ENCODE results near the gene ACTN4. TPM values are rescaled to one million over a fixed set of nuclear protein-coding genes. Genes with fewer than 3 reads are reported as not detected.

The ACTN4 gene
- polyA plus RNA-seq, 1 donor = 654 TPM

DNA sequence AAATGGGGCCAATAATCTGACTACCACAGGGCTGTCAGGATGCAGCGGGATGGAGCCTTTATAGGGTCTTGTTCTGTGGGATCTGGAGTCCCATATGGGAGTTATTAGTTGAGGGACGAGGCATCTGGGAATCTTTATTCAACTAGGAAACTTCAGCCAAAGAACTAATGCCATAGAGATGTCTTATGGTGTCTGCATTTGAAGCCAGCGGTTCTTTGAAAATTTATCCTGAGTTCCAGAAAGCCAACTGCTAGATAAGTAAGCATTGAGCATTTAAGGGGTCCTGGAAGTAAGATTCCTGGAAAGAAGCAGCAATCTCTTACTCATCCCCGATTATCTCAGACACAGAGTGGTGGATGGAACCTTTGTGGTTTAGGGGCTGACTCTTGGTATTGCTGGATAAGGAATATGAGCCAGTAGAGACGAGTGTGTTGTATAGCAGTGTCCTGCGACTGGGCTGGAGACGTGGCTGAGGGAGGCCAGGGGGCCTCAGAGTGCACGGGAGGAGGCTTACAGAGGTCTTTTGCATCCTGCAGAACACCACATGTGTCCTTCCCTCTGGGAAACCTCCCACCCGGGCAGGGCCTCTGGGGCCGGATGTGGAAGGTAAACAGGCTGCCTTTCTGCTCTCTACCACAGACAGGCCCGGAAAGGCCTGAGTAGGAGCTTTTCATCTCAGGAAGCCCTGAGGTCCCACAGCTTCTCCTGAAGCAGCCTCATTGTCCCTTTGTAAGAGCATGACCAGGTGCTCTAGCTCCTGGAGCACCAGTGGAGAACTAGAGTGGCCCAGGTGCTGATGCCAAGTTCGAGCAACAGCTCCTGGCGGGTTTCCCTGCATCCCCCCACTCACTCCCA is 28.8 kb downstream of the ACTN4 start:
- no peak for DNase-seq

DNA sequence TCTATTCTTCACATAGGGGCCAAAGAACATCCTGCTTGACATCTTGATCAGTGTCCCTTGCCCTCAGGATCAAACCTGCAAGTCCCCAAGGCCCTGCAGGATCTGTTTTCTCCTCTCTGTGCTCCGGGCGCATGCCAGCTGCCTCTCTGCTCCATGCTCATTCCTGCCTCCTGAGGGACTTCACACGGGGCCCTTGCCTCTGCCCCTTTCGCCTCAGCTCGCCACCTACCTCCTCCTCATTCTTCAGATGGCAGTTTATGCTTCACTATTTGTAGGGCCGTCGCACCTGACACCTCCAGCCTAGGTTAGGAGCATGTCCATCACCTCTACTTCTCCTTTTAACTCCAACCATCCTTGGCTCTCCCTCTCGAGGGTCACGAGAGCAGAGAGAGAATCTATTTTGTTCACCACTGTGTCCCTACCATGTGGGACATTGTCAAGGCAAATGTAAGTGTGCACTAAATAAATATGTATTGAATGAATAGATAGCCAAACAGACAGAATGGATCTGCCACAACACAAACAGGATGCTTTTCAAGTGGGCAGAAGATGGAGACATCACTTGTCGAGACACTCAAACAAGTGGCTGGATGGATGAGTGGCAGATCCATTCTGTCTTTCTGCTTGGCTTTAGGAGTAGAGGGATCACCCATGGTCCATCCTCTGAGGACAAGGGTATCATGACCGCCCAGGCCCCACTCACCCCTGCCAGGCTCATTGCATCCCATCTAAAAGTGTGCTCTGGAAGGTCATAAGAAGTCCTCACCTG is 29.6 kb downstream of the ACTN4 start:
- no peak for DNase-seq

DNA sequence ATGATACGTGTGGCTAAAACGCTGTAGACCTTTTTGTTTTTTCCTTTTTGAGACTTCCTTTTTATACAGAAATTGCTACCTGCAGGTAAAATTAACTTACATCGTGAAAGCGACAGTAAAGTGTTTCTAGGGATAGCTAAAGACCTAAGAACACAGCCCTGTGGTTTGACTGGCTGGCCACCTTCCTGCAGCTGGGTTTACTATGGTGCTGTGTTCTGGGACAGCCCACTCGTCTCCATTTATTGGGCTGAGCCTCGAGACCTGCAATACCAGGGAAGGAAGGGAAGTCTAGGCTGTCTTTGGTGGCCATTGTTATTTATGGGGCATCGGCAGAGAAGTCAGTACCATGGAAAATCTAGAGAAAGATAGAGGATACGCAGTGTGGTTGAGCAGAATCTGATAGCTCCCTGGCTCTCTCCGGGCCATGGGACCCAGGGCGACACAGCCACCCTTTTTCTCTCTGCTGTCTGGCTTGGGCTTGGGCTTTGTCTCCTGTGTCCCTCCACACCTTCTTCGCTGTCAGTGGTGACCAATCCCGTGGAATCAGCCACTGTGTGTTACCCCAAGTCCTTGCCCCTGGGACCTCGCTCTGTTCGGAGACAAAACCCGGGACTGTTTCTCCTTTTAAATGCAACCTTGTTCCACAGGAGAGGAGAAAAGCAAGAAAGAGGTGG is 30.9 kb downstream of the ACTN4 start:
- no peak for DNase-seq

DNA sequence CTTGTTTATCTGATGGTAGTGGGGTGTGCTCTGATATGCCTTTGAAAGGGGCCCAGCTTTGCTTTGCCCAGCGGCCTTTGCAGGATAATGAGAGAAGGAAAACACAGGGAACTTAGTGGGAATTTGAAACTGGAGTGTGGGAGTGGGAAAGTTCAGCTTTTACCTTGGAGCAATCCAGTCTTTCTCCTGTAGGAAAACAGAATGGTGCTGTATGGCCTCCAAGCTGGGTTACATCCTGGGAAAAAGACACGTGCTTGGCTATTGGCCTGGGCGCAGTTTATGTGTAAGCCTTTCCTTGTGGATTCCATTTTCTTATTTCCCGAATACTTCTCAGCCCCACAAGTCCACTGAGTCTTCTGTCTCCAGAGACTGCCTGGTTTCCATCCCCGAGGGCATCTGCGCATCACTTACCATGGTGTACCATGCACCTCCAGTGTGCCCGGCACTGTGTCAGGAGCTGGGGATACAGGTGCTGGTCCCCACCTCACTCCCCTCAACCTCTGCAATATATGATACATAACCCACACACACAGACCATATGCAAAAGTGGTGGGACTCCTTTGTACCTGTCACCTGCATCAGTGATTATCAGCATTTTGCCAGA is 31.5 kb downstream of the ACTN4 start:
- DNase-seq = no peak

DNA sequence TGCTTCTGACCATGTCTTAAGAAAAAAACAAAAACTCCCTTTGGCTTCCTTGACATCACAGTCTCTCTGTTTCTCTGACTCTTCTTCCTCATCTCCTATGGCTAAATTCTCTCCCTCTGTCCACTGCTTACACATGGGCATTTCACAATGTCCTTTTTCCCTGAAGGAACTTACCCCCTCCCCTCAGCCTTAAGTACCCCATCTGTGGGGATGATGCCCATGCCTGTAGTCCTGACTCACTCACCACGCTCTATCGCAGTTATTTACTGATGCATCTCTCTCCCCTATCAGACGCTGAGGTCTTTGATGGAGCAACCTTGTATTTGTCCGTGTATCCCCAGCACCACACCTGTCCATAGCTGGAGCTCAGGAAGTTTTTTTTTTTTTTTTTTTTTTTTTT is 32.4 kb downstream of the ACTN4 start:
- no peak for DNase-seq

DNA sequence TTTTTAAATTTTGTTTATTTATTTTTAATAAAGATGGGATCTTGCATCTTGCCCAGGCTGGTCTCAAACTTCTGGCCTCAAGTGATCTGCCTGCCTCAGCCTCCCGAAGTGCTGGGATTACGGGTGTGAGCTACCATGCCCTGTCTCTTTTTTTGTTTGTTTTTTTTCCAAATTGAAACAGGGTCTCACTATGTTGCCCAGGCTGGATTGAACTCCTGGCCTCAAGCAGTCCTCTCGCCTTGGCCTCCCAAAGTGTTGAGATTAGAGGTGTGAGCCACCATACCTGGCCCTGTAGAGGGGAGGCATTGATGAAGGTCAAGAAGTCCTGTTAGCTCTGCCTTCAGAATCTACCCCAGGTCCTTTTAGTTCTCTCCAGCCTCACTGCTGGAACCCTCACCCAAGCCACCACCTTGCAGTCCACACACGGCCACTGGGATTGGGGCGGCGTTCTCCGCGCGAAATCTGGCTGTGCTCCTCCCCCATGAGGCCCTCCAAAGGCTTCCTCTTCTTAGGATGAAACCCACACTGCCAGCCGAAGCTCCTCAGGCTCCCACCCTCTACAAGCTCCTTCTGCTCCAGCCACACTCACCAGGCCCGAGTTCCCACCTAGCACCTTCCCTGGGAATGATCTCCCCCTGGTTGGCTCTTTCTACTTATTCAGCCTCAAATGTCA is 34.9 kb downstream of the ACTN4 start:
- DNase-seq = no peak

DNA sequence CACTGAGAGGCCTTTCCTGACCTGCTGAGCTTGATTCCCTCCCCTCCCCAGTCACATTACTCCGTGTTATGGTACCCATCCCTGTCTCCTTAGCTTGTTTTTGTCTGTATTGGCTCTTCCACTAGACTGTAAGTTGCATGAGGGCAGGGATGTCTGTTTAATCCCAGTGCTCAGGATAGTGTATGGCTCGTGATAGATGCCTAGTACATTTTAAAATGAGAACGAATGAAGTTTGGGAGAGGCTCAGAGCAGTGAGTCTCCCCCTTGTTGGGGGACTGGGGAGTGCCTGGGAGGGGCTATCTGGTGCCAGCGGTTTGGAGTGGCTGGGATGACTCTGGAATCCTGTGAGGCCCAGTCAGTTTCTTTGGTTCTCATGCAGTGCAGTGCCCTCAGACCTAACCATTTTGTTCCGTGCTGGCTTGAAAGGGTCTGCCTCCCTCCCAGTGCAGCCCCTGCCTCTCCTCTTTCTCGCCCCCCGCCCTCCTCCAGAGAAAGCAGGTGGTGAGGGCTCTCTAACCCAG is 35.5 kb downstream of the ACTN4 start:
- DNase-seq = no peak

DNA sequence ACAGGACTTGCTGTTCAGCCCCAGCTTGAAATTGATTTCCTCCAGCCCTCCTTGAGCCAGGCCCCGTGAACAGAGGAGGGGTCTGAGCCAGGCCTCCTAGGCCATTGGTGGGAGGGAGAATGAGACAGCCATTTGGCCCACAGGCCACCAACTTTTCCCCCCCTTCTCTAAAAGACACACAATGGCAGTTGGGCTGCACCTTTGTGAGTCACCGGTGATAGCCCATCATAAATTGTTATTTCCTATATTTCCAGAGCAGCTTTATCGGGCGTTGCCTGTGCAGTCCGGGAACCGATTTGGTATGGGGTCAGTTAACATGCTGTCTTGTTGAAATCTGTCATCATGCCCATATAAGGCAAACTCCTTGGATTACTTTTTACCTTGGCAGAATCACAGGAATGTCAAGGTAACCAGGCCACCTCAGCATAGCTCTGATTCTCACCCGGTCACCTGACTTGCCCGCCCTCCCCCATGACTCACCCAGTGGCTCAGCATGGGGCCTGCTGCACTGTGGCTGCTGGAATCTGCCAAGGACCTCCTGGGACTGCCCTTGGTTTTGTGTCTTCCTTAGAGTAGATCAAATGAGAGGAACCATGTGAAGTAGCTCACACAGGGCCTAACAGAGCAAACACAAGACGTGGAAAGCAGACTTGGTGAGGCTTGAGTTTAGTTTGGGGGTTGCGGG is 36.1 kb downstream of the ACTN4 start:
- peak; percentile 74 for DNase-seq

DNA sequence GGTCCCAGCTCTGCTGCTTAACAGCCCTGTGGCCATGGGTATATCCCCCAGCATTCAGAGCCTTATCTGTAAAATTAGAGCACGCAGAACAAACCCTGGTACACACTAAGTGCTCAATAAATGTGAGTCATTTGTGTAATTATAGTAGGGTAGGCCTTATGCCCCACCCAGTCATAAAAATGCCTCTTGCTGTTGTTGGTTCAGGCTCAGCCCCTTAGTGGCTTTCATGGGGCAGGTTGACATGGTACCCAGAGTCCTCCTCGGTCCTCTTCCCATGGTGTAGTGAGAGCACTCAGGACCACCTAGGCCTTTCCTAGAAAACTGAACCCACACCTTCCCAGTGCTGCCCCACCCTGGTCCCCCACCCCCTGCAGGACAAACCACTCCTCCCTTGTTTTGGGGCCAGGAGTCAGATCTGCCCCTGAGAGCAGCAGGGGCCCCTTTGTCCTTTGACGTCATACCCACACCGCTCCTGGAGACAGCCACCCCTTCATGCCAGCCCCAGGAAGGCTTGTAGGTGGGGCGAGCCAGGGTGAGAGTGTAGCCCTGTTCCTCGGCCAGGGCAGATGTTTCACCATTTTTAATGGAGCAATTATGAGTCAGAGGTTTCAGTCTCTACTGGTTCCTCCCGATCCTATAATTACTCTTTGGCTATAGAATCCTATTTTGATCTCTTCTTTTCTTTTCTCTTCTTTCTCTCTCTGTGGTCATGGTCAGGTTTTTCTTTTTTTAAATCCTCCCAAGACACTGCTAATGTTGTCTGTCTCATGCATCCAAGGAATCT is 36.8 kb downstream of the ACTN4 start:
- DNase-seq = no peak

DNA sequence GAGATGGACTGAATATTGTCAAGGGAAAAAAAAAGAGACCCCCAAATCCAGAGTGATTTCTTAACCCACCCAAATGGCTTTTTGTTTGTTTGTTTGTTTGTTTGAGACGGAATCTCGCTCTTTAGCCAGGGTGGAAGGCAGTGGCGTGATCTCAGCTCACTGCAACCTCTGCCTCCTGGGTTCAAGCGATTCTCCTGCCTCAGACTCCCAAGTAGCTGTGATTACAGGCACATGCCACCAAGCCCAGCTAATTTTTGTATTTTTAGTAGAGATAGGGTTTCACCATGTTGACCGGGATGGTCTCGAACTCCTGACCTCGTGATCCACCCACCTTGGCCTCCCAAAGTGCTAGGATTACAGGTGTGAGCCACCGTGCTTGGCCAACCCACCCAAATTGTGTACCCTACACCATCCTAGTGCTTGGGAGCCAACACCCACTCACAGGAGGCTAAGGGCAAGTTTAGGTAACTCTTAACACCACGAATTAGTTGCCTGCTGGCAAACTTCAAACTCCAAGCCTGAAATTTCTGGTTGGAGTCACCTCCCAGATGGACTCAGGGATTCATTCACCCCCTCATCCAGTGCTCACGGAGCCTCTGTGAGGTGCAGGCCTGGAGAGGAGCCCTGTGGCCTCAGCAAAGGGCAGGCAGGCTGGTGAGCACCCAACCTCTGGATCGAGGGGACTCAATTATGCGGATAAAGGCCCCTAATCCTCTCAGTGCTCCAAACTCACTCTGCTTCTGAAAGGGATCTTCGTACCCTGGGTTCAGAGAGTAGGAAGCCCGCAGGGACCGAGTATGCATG is 37.6 kb downstream of the ACTN4 start:
- DNase-seq = no peak

DNA sequence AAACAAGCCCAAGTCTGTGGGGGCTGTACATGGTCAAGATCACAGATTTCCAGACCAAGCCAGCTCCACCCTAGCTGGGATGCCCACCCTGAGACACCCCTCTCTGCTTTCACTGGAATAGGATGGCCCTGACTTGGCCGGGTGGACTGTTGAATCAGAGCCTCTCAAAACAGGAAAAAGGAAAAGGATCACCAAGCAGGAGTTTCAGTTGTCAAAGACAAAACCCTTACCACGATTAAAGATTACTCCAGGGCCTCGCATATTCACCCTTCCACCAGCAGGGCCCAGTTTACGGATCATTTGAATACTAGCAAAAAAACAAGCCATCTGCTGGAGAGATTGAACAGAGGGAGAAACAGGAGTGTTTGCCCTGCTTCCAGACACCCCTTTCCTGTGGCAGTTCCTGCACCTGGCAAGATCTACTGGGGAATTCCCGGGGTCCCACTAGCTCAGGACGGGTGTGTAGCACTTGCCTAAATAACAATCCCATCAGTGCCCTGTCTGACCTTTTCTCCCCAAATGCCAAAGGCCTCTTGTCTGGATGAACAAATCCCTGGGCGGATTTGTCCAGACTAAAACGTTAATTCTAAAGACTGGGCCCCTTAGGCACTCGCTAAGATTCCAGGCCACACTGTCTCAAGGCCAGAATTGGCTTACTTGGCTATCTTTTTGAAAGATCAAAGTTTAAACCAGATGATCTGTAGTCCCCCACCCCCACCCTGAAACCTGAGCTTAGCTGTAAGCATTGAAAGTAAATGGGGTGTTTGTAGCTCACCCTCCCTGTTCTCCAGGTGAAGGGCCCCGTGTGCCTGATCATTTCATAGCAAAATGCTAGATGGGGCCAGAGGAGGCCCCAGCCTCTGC is 38.4 kb downstream of the ACTN4 start:
- no peak for DNase-seq

DNA sequence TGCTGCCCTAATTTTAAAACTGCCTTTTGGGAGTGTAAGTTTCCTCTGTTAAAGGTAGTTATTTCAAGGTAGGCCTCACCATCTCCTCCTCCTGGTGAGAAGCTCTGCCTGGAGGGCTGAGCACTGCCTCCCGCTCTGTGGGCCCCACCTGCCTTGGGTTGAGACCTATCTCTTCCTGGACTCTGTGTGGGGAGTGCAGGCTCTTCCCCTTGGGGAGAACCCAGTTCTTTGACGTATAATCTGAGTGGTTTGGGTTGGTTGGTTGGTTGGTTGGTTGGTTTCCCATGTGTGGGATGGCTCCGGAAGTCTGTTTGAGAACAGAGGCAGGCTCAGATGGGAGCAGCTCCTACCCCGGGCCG is 39.1 kb downstream of the ACTN4 start:
- no peak for DNase-seq

DNA sequence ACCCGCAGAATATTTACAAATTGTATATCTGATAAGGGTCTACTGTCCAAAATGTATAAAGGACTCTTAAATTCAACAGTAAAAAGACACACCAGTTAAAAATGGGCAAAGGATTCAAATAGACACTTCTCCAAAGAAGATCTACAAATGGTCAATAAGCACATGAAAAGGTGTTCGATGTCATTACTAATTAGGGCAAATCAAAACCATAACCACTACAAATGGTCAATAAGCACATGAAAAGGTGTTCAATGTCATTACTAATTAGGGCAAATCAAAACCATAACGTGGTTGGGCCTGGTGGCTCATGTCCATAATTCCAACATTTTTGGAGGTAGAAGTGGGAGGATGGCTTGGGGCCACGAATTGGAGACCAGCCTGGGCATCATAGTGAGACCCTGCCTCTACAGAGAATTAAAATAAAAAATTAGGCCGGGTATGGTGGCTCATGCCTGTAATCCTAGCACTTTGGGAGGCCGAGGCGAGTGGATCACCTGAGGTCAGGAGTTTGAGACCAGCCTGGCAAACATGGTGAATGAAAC is 40.5 kb downstream of the ACTN4 start:
- DNase-seq = no peak

DNA sequence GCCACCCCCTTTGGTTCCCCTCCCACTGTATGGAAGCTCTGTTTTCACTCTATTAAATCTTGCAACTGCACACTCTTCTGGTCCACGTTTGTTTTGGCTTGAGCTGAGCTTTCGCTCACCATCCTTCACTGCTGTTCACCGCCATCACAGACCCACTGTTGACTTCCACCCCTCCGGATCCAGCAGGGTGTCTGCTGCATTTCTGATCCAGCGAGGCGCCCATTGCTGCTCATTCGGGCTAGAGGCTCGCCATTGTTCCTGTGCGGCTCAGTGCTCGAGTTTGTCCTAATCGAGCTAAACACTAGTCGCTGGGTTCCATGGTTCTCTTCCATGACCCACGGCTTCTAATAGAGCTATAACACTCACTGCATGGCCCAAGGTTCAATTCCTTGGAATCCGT is 42.7 kb downstream of the ACTN4 start:
- no peak for DNase-seq

DNA sequence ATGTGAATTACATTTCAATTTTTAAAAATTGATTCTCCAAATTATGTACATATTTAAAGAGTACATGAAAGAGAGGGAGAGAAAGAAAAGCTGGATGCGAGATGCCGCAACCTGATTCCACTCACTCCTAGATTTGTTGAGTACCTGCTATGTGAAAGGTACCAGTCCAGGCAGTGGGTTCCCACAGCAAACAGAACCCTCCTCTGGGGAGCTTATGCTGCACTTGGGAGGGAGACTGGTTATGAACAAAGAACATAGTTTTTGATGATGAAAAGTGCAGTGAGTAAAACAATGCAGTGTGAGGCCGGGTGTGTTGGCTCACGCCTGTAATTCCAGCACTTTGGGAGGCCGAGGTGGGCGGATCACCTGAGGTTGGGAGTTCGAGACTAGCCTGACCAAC is 43.4 kb downstream of the ACTN4 start:
- DNase-seq = no peak

DNA sequence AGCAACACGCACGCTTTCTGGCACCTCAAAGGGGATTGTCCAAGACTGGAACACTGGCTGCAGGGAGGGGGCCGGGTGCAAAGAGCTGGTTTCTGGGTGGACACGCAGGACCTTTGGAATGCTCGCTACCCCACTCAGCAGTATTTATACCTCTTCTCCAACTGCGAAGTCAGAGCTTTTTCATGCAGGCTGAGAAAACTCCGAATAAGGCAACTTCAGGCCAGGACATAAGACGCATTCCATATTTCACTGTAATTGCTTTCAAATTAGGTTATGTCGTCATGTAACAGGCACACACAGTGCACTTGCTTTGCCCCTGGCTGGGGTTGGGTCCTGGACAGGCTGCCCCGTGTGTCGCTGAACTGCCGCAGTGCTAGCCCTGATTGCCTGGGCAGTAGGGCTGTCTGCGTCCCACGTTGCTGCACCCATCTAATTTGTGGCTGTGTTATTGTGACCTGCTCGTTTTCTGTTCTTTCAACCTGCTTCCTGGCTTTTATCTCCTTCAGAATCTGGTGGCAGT is 44.5 kb downstream of the ACTN4 start:
- no peak for DNase-seq

DNA sequence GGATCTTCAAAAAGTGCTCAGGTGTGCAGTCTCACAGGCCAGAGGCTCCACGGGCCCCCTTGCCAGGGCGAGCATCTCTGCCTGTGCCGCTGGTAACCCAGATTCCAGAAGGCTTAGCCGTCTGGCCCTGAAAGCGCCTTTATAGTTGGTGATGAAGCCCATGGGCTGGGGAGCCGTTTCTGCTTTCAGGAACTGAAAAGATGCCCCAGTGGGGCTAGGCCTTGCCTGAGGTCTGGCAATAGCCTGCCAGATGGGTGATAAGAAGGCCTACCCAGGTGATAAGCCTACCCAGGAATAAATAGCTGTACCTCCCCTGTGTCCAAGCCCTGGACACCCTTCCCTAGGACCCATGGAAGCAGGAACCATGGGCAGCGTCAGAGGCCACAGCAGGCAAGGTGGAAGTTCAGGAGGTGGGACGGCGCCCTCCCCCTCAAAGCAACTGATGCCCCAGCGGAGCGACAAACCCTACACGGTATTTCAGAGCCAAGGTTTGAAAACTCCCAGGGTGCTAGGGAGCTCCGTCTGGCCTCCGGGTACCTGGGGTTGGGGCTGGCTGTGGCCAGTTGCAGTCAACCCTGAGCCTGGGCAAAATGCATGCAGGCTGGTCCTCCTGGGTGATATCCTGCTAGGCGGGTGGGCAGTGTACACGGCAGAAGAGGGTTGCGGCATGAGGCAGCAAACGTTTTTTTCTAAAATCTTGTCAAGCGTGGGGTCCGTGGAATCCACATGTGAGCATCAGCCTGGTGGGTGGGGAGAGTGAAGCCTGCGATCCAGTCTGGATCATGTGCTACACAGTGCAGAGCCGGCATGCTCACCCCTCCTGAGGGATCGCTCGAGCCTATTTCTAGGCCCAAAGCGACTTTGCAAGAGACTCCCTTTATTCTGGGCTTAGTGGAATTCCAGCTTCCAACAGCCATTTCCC is 45.3 kb downstream of the ACTN4 start:
- DNase-seq = no peak
